HCT116 (cell line): ENCODE measurements around the gene FAM98B. TPM values are rescaled to one million over a fixed set of nuclear protein-coding genes. Genes with fewer than 3 reads are reported as not detected.

Experiments
- ATAC-seq: fragments of 200-7000 bp; cut with Tn5 transposase; 2 replicates; pipeline ENCODE4 v1.9.1; 2020; ENCODE audit warnings: mild to moderate bottlenecking, moderate library complexity
- BruUV-seq: library from RNA; stranded (reverse); fragments of 400-500 nt; replicated peaks from 2 replicates; lab custom pipeline; 2021; lab: Mats Ljungman, UMichigan
- CTCF ChIA-PET: fragments of 300-600 bp; sonication (Branson Sonifier 250); formaldehyde crosslinking; loops from one replicate; lab custom pipeline; 2021; ENCODE audit warnings: antibody characterized with exemption; lab: Charles Lee
- POLR2A ChIA-PET: fragments of 300-600, 350-600 bp; sonication (Branson Sonifier 250); formaldehyde crosslinking; loops from one replicate; lab custom pipeline; 2021; ENCODE audit warnings: antibody characterized with exemption; lab: Charles Lee
- RAD21 ChIA-PET, 2 experiments: fragments of 300-600 bp; sonication (Branson Sonifier 250); formaldehyde crosslinking; loops; one replicate each; lab custom pipeline; 2023; ENCODE audit warnings: low total read pairs in 2 of 2; ENCODE audit not compliant: uncharacterized antibody in 2 of 2, unreplicated experiment in 2 of 2, low non-redundant PET in 1 of 2; lab: Charles Lee
- DNase-seq: peaks from one replicate; pipeline ENCODE4 v3.0.0-alpha.2; 2010; ENCODE audit warnings: low read depth, low spot score
- H2AFZ ChIP-seq: fragments of 200-600 bp; shearing (Covaris generic), sonication (generic); 2 replicates; pipeline ENCODE4 v1.6.1; 2017; ENCODE audit warnings: low read depth, mixed run types, mixed read lengths, antibody characterized with exemption, low read length; ENCODE audit not compliant: poor library complexity, severe bottlenecking
- H3K27ac ChIP-seq: 2 replicates; pipeline ENCODE4 v1.5.1; 2012; ENCODE audit warnings: low read depth, low read length
- H3K27me3 ChIP-seq: fragments of 200-600 bp; sonication (generic); 2 replicates; pipeline ENCODE4 v1.6.1; 2016; ENCODE audit warnings: mixed run types, low read length, mixed read lengths; ENCODE audit not compliant: insufficient read depth
- H3K36me3 ChIP-seq, 2 experiments: fragments of 200-500 bp in 1 of 2; fragments of 200-600 bp in 1 of 2; sonication (Bioruptor generic) in 1 of 2; sonication (generic) in 1 of 2; 2 replicates each; pipeline versions ENCODE4 v1.5.1 to v1.6.1; 2014 to 2016; ENCODE audit warnings: low read length in 2 of 2, inconsistent platforms in 1 of 2, mixed read lengths in 1 of 2, mixed run types in 1 of 2; ENCODE audit not compliant: insufficient read depth in 2 of 2, control insufficient read depth in 1 of 2
- H3K4me1 ChIP-seq, 2 experiments: fragments of 200-600 bp in 1 of 2; sonication (generic) in 1 of 2; 2 replicates each; pipeline versions ENCODE4 v1.5.1 to v1.6.1; 2012 to 2017; ENCODE audit warnings: low read length in 2 of 2, inconsistent platforms in 1 of 2, mild to moderate bottlenecking in 1 of 2, mixed read lengths in 1 of 2, mixed run types in 1 of 2, moderate library complexity in 1 of 2; ENCODE audit not compliant: insufficient read depth in 2 of 2, control insufficient read depth in 1 of 2
- H3K4me2 ChIP-seq: fragments of 200-600 bp; sonication (generic); 2 replicates; pipeline ENCODE4 v1.6.1; 2017; ENCODE audit warnings: mixed run types, low read length, mixed read lengths
- H3K4me3 ChIP-seq, 2 experiments: fragments of 200-600 bp in 1 of 2; sonication (generic) in 1 of 2; replicated peaks in 1 of 2; 2 replicates each; pipeline ENCODE4 v1.5.1; 2011 to 2016; ENCODE audit warnings: low read length in 2 of 2, control low read depth in 1 of 2, low read depth in 1 of 2, mild to moderate bottlenecking in 1 of 2, mixed read lengths in 1 of 2, mixed run types in 1 of 2
- H3K79me2 ChIP-seq: fragments of 200-600 bp; sonication (generic); 2 replicates; pipeline ENCODE4 v1.6.1; 2017; ENCODE audit warnings: mild to moderate bottlenecking, mixed run types, low read length, moderate library complexity, mixed read lengths; ENCODE audit not compliant: insufficient read depth
- H3K9ac ChIP-seq: fragments of 200-600 bp; sonication (generic); 2 replicates; pipeline ENCODE4 v1.6.1; 2016; ENCODE audit warnings: low read length, mixed read lengths
- H3K9me2 ChIP-seq: fragments of 200-600 bp; sonication (generic), shearing (Covaris generic); 2 replicates; pipeline ENCODE4 v1.6.1; 2017; ENCODE audit warnings: mixed run types, mild to moderate bottlenecking, moderate library complexity; ENCODE audit not compliant: insufficient read depth
- H3K9me3 ChIP-seq, 2 experiments: fragments of 200-500 bp in 1 of 2; fragments of 200-600 bp in 1 of 2; sonication (Bioruptor generic) in 1 of 2; sonication (generic) in 1 of 2; 2 replicates each; pipeline ENCODE4 v1.6.1; 2014 to 2017; ENCODE audit warnings: low read length in 2 of 2, mixed read lengths in 2 of 2, inconsistent platforms in 1 of 2, low read depth in 1 of 2, mild to moderate bottlenecking in 1 of 2, mixed run types in 1 of 2, moderate library complexity in 1 of 2; ENCODE audit not compliant: control insufficient read depth in 1 of 2, insufficient read depth in 1 of 2
- H4K20me1 ChIP-seq: fragments of 200-600 bp; sonication (generic), shearing (Covaris generic); 2 replicates; pipeline ENCODE4 v1.6.1; 2017; ENCODE audit warnings: mixed run types, mild to moderate bottlenecking, moderate library complexity; ENCODE audit not compliant: insufficient read depth
- CBX3 ChIP-seq: IDR thresholded peaks from 2 replicates; pipeline ENCODE4 v1.6.1; 2012; ENCODE audit warnings: low read depth
- CEBPB ChIP-seq: IDR thresholded peaks from 2 replicates; pipeline ENCODE4 v1.6.1; 2012; ENCODE audit warnings: low read depth
- CTCF ChIP-seq, 3 experiments: fragments of 200-600 bp in 1 of 3; sonication (generic) in 1 of 3; IDR thresholded peaks in 2 of 3; conservative IDR thresholded peaks in 1 of 3; 2 replicates each; pipeline ENCODE4 v1.5.1; 2012 to 2017; ENCODE audit warnings: low read depth in 2 of 3, low read length in 2 of 3, antibody characterized with exemption in 1 of 3, borderline replicate concordance in 1 of 3, control low read depth in 1 of 3, mild to moderate bottlenecking in 1 of 3, mixed read lengths in 1 of 3, mixed run types in 1 of 3, moderate library complexity in 1 of 3; ENCODE audit not compliant: insufficient read depth in 1 of 3
- EZH2phosphoT487 ChIP-seq: fragments of 200-600 bp; IDR thresholded peaks from 2 replicates; pipeline ENCODE4 v1.6.1; 2018; ENCODE audit warnings: antibody characterized with exemption, borderline replicate concordance
- FOSL1 ChIP-seq: IDR thresholded peaks from 2 replicates; pipeline ENCODE4 v1.6.1; 2012; ENCODE audit warnings: low read depth
- JUND ChIP-seq: IDR thresholded peaks from 2 replicates; pipeline ENCODE4 v1.6.1; 2012
- POLR2A ChIP-seq: IDR thresholded peaks from 2 replicates; pipeline ENCODE4 v1.7.0; 2011; ENCODE audit warnings: borderline replicate concordance; ENCODE audit not compliant: insufficient read depth, insufficient read length; ENCODE audit errors: extremely low read depth
- POLR2AphosphoS5 ChIP-seq: IDR thresholded peaks from 2 replicates; pipeline ENCODE4 v1.6.1; 2011; ENCODE audit warnings: mild to moderate bottlenecking, low read depth, low read length, moderate library complexity
- RAD21 ChIP-seq: IDR thresholded peaks from 2 replicates; pipeline ENCODE4 v1.6.1; 2012; ENCODE audit warnings: low read depth, mild to moderate bottlenecking
- SIN3A ChIP-seq: IDR thresholded peaks from 2 replicates; pipeline ENCODE4 v1.6.1; 2012; ENCODE audit warnings: low read depth
- SP1 ChIP-seq: IDR thresholded peaks from 2 replicates; pipeline ENCODE4 v1.6.1; 2012; ENCODE audit warnings: low read depth
- SRF ChIP-seq: IDR thresholded peaks from 2 replicates; pipeline ENCODE4 v1.6.1; 2012; ENCODE audit warnings: low read depth
- TCF7L2 ChIP-seq: IDR thresholded peaks from 2 replicates; pipeline ENCODE4 v1.7.0; 2011; ENCODE audit warnings: borderline replicate concordance, inconsistent platforms; ENCODE audit not compliant: insufficient read depth, insufficient read length; ENCODE audit errors: extremely low read depth
- YY1 ChIP-seq: IDR thresholded peaks from 2 replicates; pipeline ENCODE4 v1.6.1; 2011; ENCODE audit warnings: low read length, low read depth, moderate library complexity, mild to moderate bottlenecking; ENCODE audit not compliant: insufficient replicate concordance; ENCODE audit errors: extremely low read depth
- ZNF274 ChIP-seq: fragments of 200-500 bp; sonication (Bioruptor generic); IDR thresholded peaks from 2 replicates; pipeline ENCODE4 v1.6.1; 2014; ENCODE audit warnings: mild to moderate bottlenecking, low read depth, low read length, inconsistent platforms
- intact Hi-C: fragments of 100-400 bp; cut with micrococcal nuclease; formaldehyde crosslinking; loops from 2 replicates; pipeline ENCODE4 v1.10.0; 2022
- total RNA-seq: library from RNA; stranded (reverse); gene quantifications from one replicate; pipeline ENCODE4 v1.2.1, GENCODE V29; 2021; ENCODE audit not compliant: unreplicated experiment
- TF ChIP-seq, protein P1 (sequence below): IDR thresholded peaks from 2 replicates; pipeline ENCODE4 v1.6.1; 2011; ENCODE audit warnings: mild to moderate bottlenecking, low read length, moderate library complexity; ENCODE audit not compliant: insufficient replicate concordance; ENCODE audit errors: extremely low read depth
- TF ChIP-seq, protein P2 (sequence below): IDR thresholded peaks from 2 replicates; pipeline ENCODE4 v1.6.1; 2012
- TF ChIP-seq, protein P3 (sequence below): IDR thresholded peaks from 2 replicates; pipeline ENCODE4 v1.6.1; 2012; ENCODE audit warnings: low read depth

Gene FAM98B
- total RNA-seq, 1 experiment from 2014 or later: 44.3 TPM

DNA sequence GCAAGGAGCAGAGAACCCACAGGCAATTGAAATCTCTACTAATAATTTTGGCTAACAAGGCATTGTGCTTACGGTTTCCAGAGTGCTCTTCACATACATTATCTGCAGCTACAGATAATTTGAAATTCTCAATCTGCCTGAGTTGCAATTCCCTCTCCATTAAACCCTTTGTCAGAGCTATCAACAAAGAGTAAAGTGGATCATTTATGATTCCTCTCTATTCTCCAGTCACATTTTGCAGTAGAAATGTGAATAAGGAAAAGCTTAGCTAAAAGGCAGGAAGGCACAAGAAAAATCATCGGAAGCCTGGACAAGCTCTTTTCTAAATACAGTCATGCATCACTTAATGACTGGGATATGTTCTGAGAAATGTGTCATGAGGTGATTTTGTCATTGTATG, 49.6 kb downstream of the FAM98B start:
- intact Hi-C loops: no loop called here
- TF ChIP-seq, protein P1, sequence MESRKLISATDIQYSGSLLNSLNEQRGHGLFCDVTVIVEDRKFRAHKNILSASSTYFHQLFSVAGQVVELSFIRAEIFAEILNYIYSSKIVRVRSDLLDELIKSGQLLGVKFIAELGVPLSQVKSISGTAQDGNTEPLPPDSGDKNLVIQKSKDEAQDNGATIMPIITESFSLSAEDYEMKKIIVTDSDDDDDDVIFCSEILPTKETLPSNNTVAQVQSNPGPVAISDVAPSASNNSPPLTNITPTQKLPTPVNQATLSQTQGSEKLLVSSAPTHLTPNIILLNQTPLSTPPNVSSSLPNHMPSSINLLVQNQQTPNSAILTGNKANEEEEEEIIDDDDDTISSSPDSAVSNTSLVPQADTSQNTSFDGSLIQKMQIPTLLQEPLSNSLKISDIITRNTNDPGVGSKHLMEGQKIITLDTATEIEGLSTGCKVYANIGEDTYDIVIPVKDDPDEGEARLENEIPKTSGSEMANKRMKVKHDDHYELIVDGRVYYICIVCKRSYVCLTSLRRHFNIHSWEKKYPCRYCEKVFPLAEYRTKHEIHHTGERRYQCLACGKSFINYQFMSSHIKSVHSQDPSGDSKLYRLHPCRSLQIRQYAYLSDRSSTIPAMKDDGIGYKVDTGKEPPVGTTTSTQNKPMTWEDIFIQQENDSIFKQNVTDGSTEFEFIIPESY: no peak
- TF ChIP-seq JUND (no peak), SRF (no peak), ZNF274 (no peak), RAD21 (no peak), EZH2phosphoT487 (no peak), FOSL1 (no peak), CBX3 (no peak), POLR2AphosphoS5 (no peak), SIN3A (no peak), CTCF (IDR thresholded peaks at IDR 0.05 in 2 of 3, conservative IDR thresholded peaks at IDR 0.05 in 1 of 3; ENCODE audit: borderline replicate concordance in 1 of 3, insufficient read depth in 1 of 3, low read depth in 2 of 3, low read length in 2 of 3) (no peak), SP1 (no peak), POLR2A (no peak), TCF7L2 (no peak), CEBPB (no peak), YY1 (no peak)
- TF ChIP-seq, protein P2, sequence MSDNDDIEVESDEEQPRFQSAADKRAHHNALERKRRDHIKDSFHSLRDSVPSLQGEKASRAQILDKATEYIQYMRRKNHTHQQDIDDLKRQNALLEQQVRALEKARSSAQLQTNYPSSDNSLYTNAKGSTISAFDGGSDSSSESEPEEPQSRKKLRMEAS: no peak
- TF ChIP-seq, protein P3, sequence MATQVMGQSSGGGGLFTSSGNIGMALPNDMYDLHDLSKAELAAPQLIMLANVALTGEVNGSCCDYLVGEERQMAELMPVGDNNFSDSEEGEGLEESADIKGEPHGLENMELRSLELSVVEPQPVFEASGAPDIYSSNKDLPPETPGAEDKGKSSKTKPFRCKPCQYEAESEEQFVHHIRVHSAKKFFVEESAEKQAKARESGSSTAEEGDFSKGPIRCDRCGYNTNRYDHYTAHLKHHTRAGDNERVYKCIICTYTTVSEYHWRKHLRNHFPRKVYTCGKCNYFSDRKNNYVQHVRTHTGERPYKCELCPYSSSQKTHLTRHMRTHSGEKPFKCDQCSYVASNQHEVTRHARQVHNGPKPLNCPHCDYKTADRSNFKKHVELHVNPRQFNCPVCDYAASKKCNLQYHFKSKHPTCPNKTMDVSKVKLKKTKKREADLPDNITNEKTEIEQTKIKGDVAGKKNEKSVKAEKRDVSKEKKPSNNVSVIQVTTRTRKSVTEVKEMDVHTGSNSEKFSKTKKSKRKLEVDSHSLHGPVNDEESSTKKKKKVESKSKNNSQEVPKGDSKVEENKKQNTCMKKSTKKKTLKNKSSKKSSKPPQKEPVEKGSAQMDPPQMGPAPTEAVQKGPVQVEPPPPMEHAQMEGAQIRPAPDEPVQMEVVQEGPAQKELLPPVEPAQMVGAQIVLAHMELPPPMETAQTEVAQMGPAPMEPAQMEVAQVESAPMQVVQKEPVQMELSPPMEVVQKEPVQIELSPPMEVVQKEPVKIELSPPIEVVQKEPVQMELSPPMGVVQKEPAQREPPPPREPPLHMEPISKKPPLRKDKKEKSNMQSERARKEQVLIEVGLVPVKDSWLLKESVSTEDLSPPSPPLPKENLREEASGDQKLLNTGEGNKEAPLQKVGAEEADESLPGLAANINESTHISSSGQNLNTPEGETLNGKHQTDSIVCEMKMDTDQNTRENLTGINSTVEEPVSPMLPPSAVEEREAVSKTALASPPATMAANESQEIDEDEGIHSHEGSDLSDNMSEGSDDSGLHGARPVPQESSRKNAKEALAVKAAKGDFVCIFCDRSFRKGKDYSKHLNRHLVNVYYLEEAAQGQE: no peak
- Histone ChIP-seq H3K9me3 (no peaks in the 10 kb centered on the region), H2AFZ (no peak overlapping the region), H3K9me2 (no peaks in the 10 kb centered on the region), H3K4me3 (no peak overlapping the region), H4K20me1 (no peaks in the 10 kb centered on the region), H3K4me1 (no peaks in the 10 kb centered on the region), H3K79me2 (no peaks in the 10 kb centered on the region), H3K27me3 (no peaks in the 10 kb centered on the region), H3K4me2 (no peak overlapping the region), H3K27ac (no peak overlapping the region), H3K36me3 (no peaks in the 10 kb centered on the region; a peak in 1 of 4 replicates), H3K9ac (no peak overlapping the region)
- POLR2A ChIA-PET: no interaction called here
- CTCF ChIA-PET: no interaction called here
- no peak for ATAC-seq
- BruUV-seq: no TSS peak
- RAD21 ChIA-PET: no interaction called here
- DNase-seq: no peak
